ENCODE data around the gene RALGPS2.

RALGPS2 gene

DNA sequence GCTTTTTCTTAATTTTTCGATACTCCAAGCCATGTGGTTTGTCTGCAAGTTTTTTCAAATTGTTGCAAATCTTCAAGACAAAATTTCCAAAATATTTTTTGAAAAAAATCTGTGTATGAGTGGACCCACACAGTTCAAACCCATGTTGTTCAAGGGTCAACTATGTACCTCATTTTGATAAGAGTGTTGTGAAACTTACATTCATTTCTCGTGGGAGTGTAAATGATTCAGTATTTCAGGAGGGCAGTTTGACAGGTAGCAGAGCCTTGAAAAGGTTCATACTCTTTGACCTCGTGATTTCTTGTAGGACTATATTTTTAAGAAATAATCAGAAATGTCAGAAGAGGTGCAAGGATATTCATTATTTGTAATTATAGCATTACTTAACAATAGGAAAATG lies 77.8 kb downstream of the RALGPS2 start:
- H3K36me3 ChIP-seq (ENCODE audit: control insufficient read depth in 1 of 2, insufficient read depth in 2 of 2, low read length in 2 of 2): peaks cover 0 to 12% of the 10 kb centered on the region in 2 donors
- no peaks in the 10 kb centered on the region for H3K4me1 ChIP-seq (ENCODE audit: control insufficient read depth in 1 of 2, insufficient read depth in 2 of 2, low read length in 2 of 2)
- no peak overlapping the region for H3K27ac ChIP-seq (ENCODE audit: low read depth, low read length)
- no peaks in the 10 kb centered on the region for H3K27me3 ChIP-seq (ENCODE audit: control insufficient read depth in 1 of 2, insufficient read depth in 2 of 2, low read length in 2 of 2)
- H3K4me3 ChIP-seq (ENCODE audit: low read depth in 1 of 2, low read length in 2 of 2): no peak overlapping the region
- H3K9ac ChIP-seq (ENCODE audit: low read depth in 1 of 2, low read length in 2 of 2): no peak overlapping the region
- H3K9me3 ChIP-seq (ENCODE audit: control insufficient read depth in 1 of 2, low read length in 2 of 2): no peaks in the 10 kb centered on the region

DNA sequence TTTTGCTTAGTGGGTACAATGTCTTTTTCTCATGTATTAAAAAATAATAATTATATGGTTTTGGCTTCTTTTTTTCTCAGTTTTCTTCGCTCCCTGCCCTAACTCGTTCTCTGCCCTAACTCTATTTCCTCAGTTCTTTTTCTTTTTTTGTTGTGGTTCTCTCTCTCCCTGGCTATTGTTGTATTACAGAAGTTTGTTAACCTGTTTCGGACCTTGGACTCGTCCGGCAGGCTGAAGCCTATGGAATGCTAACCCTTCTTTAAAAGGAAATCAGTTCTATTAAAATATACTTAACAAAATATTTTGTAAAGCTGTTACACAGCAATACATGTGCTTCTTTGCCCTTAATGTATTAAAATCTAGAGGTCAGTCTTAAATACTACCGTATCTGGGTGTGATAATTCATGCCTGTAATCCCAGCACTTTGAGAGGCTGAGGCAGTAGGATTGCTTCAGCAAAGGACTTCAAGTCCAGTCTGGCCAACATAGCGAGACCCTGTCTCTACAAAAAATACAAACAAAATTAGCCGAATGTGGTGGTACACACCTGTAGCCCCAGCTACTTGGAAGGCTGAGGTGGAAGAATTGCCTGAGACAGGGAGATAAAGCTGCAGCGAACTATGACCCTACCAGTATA lies 81.7 kb downstream of the RALGPS2 start:
- no peak overlapping the region for H3K27ac ChIP-seq (ENCODE audit: low read depth, low read length)
- no peaks in the 10 kb centered on the region for H3K4me1 ChIP-seq (ENCODE audit: control insufficient read depth in 1 of 2, insufficient read depth in 2 of 2, low read length in 2 of 2)
- H3K9ac ChIP-seq (ENCODE audit: low read depth in 1 of 2, low read length in 2 of 2): no peak overlapping the region
- H3K36me3 ChIP-seq (ENCODE audit: control insufficient read depth in 1 of 2, insufficient read depth in 2 of 2, low read length in 2 of 2): peaks cover 0 to 7% of the 10 kb centered on the region in 2 donors
- H3K9me3 ChIP-seq (ENCODE audit: control insufficient read depth in 1 of 2, low read length in 2 of 2): no peaks in the 10 kb centered on the region
- no peaks in the 10 kb centered on the region for H3K27me3 ChIP-seq (ENCODE audit: control insufficient read depth in 1 of 2, insufficient read depth in 2 of 2, low read length in 2 of 2)
- H3K4me3 ChIP-seq (ENCODE audit: low read depth in 1 of 2, low read length in 2 of 2): no peak overlapping the region

DNA sequence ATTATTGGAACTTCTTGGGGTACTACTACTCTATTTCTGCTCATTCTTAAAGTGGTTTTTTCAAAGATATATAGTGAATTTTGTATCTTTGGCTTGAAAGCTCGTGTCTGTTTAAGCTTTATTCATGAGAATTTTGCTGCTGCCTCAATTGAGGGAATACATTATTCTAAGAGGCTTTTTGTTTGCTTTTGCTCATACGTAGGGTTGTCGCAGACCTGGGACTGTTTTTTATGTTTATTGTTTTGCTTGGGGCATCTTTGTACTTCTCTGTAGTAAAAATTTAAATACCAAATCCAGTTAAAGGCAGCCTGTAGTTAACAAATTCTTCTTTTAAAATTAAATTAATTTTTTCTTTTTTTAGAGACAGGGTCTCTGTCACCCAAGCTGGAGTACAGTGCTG lies 83.5 kb downstream of the RALGPS2 start:
- no peak overlapping the region for H3K27ac ChIP-seq (ENCODE audit: low read depth, low read length)
- no peak overlapping the region for H3K4me3 ChIP-seq (ENCODE audit: low read depth in 1 of 2, low read length in 2 of 2)
- H3K9me3 ChIP-seq (ENCODE audit: control insufficient read depth in 1 of 2, low read length in 2 of 2): no peaks in the 10 kb centered on the region
- no peak overlapping the region for H3K9ac ChIP-seq (ENCODE audit: low read depth in 1 of 2, low read length in 2 of 2)
- no peaks in the 10 kb centered on the region for H3K4me1 ChIP-seq (ENCODE audit: control insufficient read depth in 1 of 2, insufficient read depth in 2 of 2, low read length in 2 of 2)
- H3K27me3 ChIP-seq (ENCODE audit: control insufficient read depth in 1 of 2, insufficient read depth in 2 of 2, low read length in 2 of 2): no peaks in the 10 kb centered on the region
- H3K36me3 ChIP-seq (ENCODE audit: control insufficient read depth in 1 of 2, insufficient read depth in 2 of 2, low read length in 2 of 2): peaks cover 0 to 7% of the 10 kb centered on the region in 2 donors

DNA sequence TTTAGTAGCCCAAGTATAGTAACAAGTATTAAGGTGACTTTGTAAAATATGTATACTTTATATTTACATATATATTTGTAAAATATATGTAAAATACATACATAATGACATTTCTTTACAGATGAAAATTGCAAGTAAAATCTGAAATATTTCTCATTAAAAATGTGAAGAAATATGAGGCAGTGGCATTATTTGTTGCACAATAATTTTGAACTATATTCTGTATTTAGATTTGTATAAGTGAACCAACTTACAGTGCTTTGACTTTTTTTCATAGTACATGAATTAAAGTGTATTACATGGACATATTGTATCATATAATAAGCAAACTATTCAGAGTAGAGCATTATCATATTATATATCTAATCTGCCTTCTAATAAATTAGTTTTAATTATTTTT lies 85.5 kb downstream of the RALGPS2 start:
- Histone ChIP-seq H3K9me3 (ENCODE audit: control insufficient read depth in 1 of 2, low read length in 2 of 2) (no peaks in the 10 kb centered on the region), H3K36me3 (ENCODE audit: control insufficient read depth in 1 of 2, insufficient read depth in 2 of 2, low read length in 2 of 2) (peaks cover 0 to 7% of the 10 kb centered on the region in 2 donors), H3K27me3 (ENCODE audit: control insufficient read depth in 1 of 2, insufficient read depth in 2 of 2, low read length in 2 of 2) (no peaks in the 10 kb centered on the region), H3K4me1 (ENCODE audit: control insufficient read depth in 1 of 2, insufficient read depth in 2 of 2, low read length in 2 of 2) (no peaks in the 10 kb centered on the region), H3K4me3 (ENCODE audit: low read depth in 1 of 2, low read length in 2 of 2) (no peak overlapping the region), H3K27ac (ENCODE audit: low read depth, low read length) (no peak overlapping the region), H3K9ac (ENCODE audit: low read depth in 1 of 2, low read length in 2 of 2) (no peak overlapping the region)

DNA sequence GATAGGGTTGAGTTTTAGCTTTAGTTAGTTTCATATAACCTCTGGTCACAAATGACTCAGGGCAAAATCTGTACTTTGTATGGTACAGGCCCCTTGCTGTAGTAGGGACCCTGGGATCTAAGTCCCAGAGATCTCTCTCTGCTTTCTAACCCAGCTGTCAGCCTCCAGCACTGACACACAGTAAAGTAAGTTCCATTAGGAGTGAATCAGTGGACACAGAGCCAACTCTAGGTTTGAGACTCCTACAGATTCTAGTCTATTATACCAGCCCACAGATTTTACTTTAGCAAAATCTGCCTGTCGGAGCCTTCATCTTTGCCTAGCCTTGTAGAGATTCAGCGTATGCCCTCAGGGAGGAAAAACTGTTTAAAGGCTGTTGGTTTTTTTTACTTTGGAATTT lies 93.4 kb downstream of the RALGPS2 start:
- no peak overlapping the region for H3K9ac ChIP-seq (ENCODE audit: low read depth in 1 of 2, low read length in 2 of 2)
- no peaks in the 10 kb centered on the region for H3K9me3 ChIP-seq (ENCODE audit: control insufficient read depth in 1 of 2, low read length in 2 of 2)
- no peaks in the 10 kb centered on the region for H3K36me3 ChIP-seq (ENCODE audit: control insufficient read depth in 1 of 2, insufficient read depth in 2 of 2, low read length in 2 of 2)

DNA sequence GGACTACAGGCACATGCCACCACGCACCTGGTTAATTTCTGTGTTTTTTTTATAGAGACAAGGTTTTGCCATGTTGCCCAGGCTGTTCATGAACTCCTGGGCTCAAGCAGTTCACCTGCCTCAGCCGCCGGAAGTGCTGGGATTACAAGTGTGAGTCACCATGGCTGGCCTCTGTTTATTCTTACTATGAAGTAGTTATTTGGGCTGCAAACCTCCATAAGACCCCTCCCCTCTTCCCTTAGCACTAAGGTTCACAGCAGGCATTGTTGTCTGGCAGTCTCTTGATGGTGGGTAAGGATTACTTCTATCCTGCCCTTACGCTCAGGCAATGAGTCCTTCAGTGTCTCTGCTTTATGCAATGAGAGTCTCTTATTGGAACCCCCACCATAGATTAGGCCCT lies 94.1 kb downstream of the RALGPS2 start:
- Histone ChIP-seq H3K27me3 (ENCODE audit: control insufficient read depth in 1 of 2, insufficient read depth in 2 of 2, low read length in 2 of 2) (no peaks in the 10 kb centered on the region), H3K9ac (ENCODE audit: low read depth in 1 of 2, low read length in 2 of 2) (no peak overlapping the region), H3K36me3 (ENCODE audit: control insufficient read depth in 1 of 2, insufficient read depth in 2 of 2, low read length in 2 of 2) (no peaks in the 10 kb centered on the region), H3K4me1 (ENCODE audit: control insufficient read depth in 1 of 2, insufficient read depth in 2 of 2, low read length in 2 of 2) (no peaks in the 10 kb centered on the region), H3K9me3 (ENCODE audit: control insufficient read depth in 1 of 2, low read length in 2 of 2) (no peaks in the 10 kb centered on the region), H3K4me3 (ENCODE audit: low read depth in 1 of 2, low read length in 2 of 2) (no peak overlapping the region), H3K27ac (ENCODE audit: low read depth, low read length) (no peak overlapping the region)

More for the DNA sequence above, 93.4 kb downstream of the RALGPS2 start:
- Histone ChIP-seq H3K4me1 (ENCODE audit: control insufficient read depth in 1 of 2, insufficient read depth in 2 of 2, low read length in 2 of 2) (no peaks in the 10 kb centered on the region), H3K27me3 (ENCODE audit: control insufficient read depth in 1 of 2, insufficient read depth in 2 of 2, low read length in 2 of 2) (no peaks in the 10 kb centered on the region), H3K27ac (ENCODE audit: low read depth, low read length) (no peak overlapping the region), H3K4me3 (ENCODE audit: low read depth in 1 of 2, low read length in 2 of 2) (no peak overlapping the region)

DNA sequence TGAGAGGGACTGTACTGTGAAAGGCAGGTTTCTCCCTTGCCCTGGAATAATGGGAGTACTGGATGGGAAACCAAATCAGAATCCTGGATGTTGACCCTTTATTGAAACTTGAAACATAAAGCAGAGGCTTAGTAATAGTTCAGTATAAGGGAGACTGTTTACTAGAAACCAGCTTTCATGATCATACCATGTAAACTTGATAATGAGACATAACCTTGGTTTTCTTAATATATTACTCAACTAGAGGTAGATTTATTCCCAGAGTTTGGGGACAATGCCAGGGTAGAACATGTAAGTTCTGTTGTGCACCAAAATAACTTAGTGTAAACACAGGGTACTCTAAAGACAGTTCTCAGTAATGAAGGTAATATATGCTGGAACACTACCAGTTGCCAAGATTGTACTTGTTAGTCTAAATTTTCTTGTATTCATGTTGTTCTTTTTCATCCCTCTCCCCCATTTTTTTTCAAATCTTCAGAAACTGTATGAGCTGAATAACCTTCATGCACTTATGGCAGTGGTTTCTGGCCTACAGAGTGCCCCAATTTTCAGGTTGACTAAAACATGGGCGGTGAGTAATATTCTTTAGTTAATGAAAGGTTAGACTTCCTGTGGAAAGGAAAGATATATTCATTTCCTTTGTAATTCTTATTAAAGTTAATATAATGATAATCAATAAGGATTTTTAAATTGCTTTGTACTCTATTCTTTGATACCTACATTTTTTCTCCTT lies 96.3 kb downstream of the RALGPS2 start:
- Histone ChIP-seq H3K4me1 (ENCODE audit: control insufficient read depth in 1 of 2, insufficient read depth in 2 of 2, low read length in 2 of 2) (no peaks in the 10 kb centered on the region), H3K4me3 (ENCODE audit: low read depth in 1 of 2, low read length in 2 of 2) (no peak overlapping the region), H3K27ac (ENCODE audit: low read depth, low read length) (no peak overlapping the region), H3K36me3 (ENCODE audit: control insufficient read depth in 1 of 2, insufficient read depth in 2 of 2, low read length in 2 of 2) (no peaks in the 10 kb centered on the region), H3K27me3 (ENCODE audit: control insufficient read depth in 1 of 2, insufficient read depth in 2 of 2, low read length in 2 of 2) (no peaks in the 10 kb centered on the region), H3K9ac (ENCODE audit: low read depth in 1 of 2, low read length in 2 of 2) (no peak overlapping the region), H3K9me3 (ENCODE audit: control insufficient read depth in 1 of 2, low read length in 2 of 2) (no peaks in the 10 kb centered on the region)

DNA sequence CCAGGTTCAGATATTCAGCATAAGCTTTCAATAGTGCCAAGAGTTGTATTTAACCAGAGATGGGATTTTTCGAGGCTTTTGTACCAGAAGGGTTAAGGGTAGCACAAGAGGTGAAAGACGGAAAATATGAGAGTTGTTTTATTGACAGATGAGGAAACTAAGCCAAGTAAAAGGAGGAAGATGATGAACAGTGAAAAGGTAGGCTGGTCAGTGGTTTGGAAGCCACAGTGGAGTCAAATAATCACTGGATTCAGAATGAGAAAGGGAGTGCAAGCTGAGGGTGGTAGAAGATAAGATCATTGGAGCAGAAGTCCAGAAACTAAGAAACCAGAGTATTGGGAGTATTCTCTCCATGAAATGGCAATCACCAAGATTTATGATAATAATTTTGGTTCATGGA lies 100.1 kb downstream of the RALGPS2 start:
- H3K4me3 ChIP-seq (ENCODE audit: low read depth in 1 of 2, low read length in 2 of 2): no peak overlapping the region

DNA sequence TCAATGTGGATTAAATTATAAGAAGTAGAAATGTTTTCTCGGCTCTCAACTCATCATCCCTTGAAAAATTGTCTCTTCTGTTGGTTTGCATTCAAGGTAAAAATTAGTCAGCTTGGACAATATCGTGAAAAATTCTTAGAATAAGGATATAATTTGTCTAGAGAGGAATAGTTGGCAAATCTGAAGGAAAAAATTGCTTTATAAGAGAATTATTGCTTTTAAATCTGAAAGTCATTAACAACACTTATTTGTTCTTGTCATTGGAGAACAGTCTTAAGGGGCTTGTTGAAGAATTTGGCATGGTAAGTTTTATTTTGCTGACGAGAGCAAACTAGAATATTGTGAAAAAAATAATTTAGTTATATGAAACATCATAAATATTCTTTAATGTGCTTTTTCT lies 119.4 kb downstream of the RALGPS2 start:
- Histone ChIP-seq H3K4me3 (ENCODE audit: low read depth in 1 of 2, low read length in 2 of 2) (no peak overlapping the region), H3K4me1 (ENCODE audit: control insufficient read depth in 1 of 2, insufficient read depth in 2 of 2, low read length in 2 of 2) (no peaks in the 10 kb centered on the region), H3K27me3 (ENCODE audit: control insufficient read depth in 1 of 2, insufficient read depth in 2 of 2, low read length in 2 of 2) (no peaks in the 10 kb centered on the region), H3K9ac (ENCODE audit: low read depth in 1 of 2, low read length in 2 of 2) (no peak overlapping the region), H3K36me3 (ENCODE audit: control insufficient read depth in 1 of 2, insufficient read depth in 2 of 2, low read length in 2 of 2) (no peaks in the 10 kb centered on the region), H3K27ac (ENCODE audit: low read depth, low read length) (no peak overlapping the region), H3K9me3 (ENCODE audit: control insufficient read depth in 1 of 2, low read length in 2 of 2) (no peaks in the 10 kb centered on the region)

More for the DNA sequence above, 100.1 kb downstream of the RALGPS2 start:
- no peak overlapping the region for H3K9ac ChIP-seq (ENCODE audit: low read depth in 1 of 2, low read length in 2 of 2)
- H3K36me3 ChIP-seq (ENCODE audit: control insufficient read depth in 1 of 2, insufficient read depth in 2 of 2, low read length in 2 of 2): peaks cover 0 to 5% of the 10 kb centered on the region in 2 donors
- no peaks in the 10 kb centered on the region for H3K27me3 ChIP-seq (ENCODE audit: control insufficient read depth in 1 of 2, insufficient read depth in 2 of 2, low read length in 2 of 2)
- no peaks in the 10 kb centered on the region for H3K9me3 ChIP-seq (ENCODE audit: control insufficient read depth in 1 of 2, low read length in 2 of 2)
- no peaks in the 10 kb centered on the region for H3K4me1 ChIP-seq (ENCODE audit: control insufficient read depth in 1 of 2, insufficient read depth in 2 of 2, low read length in 2 of 2)
- no peak overlapping the region for H3K27ac ChIP-seq (ENCODE audit: low read depth, low read length)

DNA sequence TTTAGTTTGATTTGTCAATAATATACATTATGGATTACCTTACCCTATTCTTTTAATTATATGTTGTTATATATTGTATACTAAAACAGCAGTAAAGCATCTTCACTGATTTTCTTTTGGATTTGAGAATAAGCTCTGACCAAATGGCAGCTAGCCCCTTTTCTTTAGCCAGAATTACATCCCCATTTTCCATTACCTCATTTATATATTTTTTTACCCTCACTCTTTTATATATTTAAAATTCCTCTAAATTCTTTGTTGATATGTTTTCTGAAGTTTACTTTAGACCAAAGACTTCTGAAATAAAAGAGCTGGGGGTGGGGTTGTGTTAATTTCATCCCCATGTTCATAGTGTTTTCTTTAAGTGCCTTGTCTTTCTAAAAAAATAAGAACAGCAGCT lies 121.3 kb downstream of the RALGPS2 start:
- Histone ChIP-seq H3K4me3 (ENCODE audit: low read depth in 1 of 2, low read length in 2 of 2) (no peak overlapping the region), H3K9ac (ENCODE audit: low read depth in 1 of 2, low read length in 2 of 2) (no peak overlapping the region), H3K9me3 (ENCODE audit: control insufficient read depth in 1 of 2, low read length in 2 of 2) (no peaks in the 10 kb centered on the region), H3K36me3 (ENCODE audit: control insufficient read depth in 1 of 2, insufficient read depth in 2 of 2, low read length in 2 of 2) (no peaks in the 10 kb centered on the region), H3K27ac (ENCODE audit: low read depth, low read length) (no peak overlapping the region), H3K4me1 (ENCODE audit: control insufficient read depth in 1 of 2, insufficient read depth in 2 of 2, low read length in 2 of 2) (no peaks in the 10 kb centered on the region), H3K27me3 (ENCODE audit: control insufficient read depth in 1 of 2, insufficient read depth in 2 of 2, low read length in 2 of 2) (no peaks in the 10 kb centered on the region)

All from duodenal mucosa (tissue), 2 donors.